NCI-H2171 treated with DMSO at 0.1 percent for 48 hours (cell line): ENCODE measurements around the gene CTU2.

Source experiments
- DNase-seq: peaks from one replicate; lab custom pipeline; 2025; lab: John Stamatoyannopoulos, UW

The CTU2 gene

DNA sequence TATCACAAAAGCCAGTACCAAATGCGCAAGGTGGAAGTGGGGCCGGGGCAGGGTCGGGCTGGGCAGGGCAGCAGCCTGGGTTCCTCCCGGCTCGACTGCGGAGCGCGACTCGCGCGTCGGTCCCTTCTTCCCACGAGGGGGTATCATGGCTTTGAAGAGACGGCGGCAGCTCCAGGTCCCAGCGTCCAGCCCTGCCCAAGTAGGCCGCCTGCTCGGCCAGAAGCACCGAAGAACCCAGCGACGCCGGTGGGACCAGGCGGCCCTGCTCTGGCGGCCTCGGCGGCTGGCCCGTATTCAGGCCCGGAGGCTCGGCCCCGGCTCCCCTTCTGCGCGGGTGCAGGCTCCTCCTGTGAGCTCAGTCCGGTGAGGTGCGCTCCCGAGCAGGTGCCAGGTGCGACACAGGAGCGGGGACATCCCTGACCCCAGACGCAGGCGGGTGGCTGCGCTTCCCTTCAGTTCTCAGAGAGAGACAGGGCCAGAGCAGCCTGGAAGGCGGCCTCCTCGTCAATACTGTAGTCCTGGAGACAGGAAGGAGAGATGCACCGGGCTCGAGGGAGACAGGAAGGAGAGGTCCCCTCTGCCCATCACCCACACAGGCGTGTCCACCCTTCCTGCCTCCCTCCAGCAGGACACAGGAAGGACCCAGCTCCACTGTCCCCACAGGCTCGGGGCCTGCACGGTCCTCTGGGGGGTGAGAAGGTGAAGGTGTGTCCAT lies 9.0 kb upstream of the CTU2 start:
- no peak for DNase-seq

GRCh38 chr16:88697831-88698615 lies 8.3 kb upstream of the CTU2 start:
- DNase-seq = no peak

GRCh38 chr16:88698646-88699045 lies 7.7 kb upstream of the CTU2 start:
- no peak for DNase-seq

- DNase-seq = no peak
These were observed 7.1 kb upstream of the CTU2 start for GRCh38 chr16:88699180-88699579.

- no peak for DNase-seq
These were observed 6.0 kb upstream of the CTU2 start for GRCh38 chr16:88700322-88700635.

GRCh38 chr16:88700636-88701482 lies 5.4 kb upstream of the CTU2 start:
- DNase-seq = no peak

GRCh38 chr16:88701581-88702370 lies 4.5 kb upstream of the CTU2 start:
- DNase-seq = no peak

GRCh38 chr16:88702371-88703210 lies 3.7 kb upstream of the CTU2 start:
- no peak for DNase-seq

DNA sequence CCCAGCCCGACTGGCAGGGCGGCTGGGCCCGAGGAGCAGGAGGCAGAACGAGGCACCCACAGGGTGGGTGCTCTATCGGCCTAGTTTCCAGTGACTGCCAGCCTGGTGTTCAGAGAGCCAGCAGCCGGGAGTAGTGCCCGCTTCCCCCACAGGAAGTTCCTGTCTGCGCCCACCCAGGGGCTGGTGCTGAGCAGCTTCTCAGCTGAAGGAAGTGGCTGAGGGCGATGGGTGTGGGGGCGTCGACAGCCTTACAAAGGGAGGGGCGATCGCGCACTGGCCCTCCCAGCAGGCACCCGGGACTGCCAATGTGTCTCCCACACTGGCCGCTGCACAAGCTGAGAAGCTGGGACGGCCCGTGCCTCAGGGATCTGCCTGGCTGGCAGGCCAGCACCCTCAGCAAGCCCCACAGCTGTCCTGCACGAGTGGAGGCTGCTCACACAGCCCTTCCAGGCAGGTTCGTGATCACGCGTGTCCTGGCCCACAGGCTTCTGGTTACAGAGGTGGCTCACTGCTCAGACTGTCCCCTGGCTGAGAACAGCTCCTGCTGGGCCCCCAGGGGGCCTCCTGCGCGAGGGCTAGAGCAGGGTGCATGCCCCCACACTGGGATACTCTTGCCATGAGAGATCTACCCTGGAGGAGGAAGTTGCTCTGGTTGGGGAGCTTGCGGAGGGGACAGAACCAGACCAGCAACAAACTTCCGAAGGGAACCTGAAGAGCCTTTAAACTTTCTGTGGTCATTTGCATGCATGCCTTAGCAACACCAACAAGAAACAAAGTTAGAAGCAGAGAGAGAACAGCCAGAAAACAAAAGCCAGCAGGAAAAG lies 2.6 kb upstream of the CTU2 start:
- DNase-seq = no peak

DNA sequence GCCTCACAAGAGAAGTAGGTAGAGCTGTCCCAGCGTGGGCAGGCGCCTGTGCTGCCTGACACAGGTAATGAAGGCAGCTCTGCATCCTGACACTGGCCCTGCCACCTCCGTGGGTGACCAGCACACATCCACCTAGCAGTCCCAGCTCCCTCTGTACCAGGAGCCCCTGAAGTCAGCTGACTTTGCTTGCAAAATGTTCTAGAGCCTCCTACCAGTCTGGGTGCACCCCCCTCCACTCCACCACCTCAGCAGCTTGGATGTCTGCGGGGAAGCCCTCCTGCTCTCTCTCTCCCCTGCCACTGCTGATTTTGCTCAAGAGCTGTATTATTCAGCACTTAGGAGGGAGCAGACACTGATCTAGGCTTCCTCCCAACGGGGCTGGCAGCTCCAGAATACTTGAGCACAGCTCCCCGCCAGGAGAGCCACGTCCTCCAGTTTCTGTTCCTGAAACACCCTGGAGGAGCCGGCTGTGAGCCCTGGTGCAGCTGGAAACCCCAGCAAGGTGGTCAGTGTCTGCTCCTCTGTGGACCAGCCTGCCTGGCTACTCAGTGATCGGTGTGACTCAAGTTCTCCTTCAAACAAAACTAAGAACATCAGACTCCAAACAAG lies 1.1 kb upstream of the CTU2 start:
- DNase-seq = no peak

DNA sequence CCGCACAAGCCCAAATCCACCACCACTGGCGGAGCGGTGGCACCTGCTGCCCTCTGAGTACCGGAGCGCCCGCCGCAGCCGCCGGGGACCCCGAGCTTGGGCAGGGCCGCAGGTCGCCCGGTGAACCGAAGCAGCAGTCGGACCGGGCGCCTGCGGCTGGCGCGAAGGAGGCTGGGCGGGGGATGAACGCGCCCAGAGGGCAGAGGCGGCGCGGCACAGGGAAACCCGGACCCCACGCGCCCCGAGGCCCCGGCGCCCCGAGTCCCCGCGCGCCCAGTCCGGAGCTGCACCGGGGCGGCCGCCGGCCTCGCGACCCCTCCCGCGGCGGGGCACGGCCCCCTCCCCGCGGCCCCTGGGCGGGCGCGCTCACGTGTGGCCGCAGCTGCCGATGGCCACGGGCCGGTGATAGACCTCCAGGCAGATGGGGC lies 488 bp upstream of the CTU2 start:
- no peak for DNase-seq

DNA sequence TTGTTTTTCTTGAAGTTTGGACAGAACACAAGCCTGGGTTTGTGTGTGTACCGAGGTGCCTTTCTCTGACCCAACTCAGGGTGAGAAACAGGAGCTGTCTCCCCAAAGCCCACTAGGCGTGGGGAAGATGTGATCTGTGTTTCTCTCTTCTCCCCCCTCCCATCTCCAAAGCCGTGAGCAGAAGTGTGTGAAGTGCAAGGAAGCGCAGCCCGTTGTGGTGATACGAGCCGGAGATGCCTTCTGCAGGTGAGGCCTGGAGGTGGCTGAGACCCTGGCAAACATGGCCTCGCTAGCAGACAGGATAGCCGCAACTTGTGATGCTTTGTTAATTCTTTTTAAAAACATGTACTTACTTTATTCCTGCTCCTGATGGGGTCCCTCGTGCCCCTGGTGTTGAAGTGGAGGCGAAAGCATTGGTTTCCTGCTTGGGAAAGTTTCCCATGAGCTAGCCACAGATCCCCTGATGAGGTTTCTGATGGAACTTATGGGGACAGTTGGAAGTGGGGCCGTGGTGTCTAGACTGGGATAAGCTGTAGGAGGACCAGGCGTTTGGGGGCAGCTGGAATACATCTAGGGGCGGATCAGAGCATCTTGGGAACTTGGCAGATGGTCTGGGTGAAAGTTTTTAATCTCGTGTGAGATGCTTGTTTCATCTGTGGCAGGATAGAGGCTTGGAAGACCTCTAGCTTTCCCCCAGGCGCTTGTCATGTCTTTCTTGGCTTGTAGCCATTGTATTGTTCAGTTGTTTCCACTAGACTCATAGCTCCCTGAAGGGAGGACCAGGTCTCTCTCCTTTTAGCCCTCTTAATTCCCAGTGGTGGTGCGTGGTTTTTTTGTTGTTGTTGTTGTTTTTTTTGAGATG lies 893 bp downstream of the CTU2 start:
- DNase-seq = no peak

GRCh38 chr16:88710556-88710955 lies 4.3 kb downstream of the CTU2 start:
- no peak for DNase-seq

- no peak for DNase-seq
These were observed 5.5 kb downstream of the CTU2 start for GRCh38 chr16:88711750-88712340.

DNA sequence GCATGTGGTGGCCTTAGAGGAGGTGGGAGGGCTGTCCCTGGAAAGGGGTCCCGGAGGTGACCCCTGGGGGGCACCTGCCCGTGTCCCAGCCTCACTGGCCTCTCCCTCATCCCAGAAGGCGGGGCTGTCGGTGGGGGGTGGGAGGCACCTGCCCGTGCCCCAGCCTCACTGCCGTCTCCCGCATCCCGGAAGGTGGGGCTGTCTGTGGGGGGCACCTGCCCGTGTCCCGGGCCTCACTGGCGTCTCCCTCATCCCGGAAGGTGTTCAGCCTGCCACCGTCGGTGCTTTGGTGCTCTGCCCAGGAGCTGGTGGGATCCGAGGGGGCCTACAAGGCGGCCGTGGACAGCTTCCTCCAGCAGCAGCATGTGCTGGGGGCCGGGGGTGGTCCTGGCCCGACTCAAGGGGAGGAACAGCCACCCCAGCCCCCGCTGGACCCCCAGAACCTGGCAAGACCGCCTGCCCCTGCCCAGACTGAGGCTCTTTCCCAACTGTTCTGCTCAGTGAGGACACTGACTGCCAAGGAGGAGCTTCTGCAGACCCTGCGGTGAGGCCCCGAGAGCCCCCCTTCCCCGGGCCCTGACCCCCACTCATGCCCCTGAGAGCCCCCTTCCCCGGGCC lies 6.2 kb downstream of the CTU2 start:
- no peak for DNase-seq

DNA sequence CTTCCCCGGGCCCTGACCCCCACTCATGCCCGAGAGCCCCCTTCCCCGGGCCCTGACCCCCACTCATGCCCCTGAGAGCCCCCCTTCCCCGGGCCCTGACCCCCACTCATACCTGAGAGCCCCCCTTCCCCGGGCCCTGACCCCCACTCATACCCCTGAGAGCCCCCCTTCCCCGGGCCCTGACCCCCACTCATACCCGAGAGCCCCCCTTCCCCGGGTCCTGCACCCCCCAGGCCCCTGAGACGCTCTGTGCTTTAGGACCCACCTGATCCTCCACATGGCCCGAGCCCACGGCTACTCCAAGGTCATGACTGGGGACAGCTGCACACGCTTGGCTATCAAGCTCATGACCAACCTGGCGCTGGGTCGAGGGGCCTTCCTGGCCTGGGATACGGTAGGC lies 6.8 kb downstream of the CTU2 start:
- no peak for DNase-seq

- no peak for DNase-seq
These were observed 7.5 kb downstream of the CTU2 start for GRCh38 chr16:88713568-88714419.
